ENCODE results near the gene FRZB.

GRCh38 chr2:182887093-182887492 is 20.7 kb upstream of the FRZB start:
- TF ChIP-seq CTCF (conservative IDR thresholded peaks at IDR 0.05; ENCODE audit: low read depth, low read length), result no peak
- TF ChIP-seq EZH2 (IDR thresholded peaks at IDR 0.05; ENCODE audit: borderline replicate concordance, low read depth, low read length, poor library complexity, severe bottlenecking), result no peak
